ENCODE measurements around the gene FAM120B.

GRCh38 chr6:170286934-170287265 is 19.7 kb upstream of the FAM120B start:
- TF ChIP-seq, protein P1, sequence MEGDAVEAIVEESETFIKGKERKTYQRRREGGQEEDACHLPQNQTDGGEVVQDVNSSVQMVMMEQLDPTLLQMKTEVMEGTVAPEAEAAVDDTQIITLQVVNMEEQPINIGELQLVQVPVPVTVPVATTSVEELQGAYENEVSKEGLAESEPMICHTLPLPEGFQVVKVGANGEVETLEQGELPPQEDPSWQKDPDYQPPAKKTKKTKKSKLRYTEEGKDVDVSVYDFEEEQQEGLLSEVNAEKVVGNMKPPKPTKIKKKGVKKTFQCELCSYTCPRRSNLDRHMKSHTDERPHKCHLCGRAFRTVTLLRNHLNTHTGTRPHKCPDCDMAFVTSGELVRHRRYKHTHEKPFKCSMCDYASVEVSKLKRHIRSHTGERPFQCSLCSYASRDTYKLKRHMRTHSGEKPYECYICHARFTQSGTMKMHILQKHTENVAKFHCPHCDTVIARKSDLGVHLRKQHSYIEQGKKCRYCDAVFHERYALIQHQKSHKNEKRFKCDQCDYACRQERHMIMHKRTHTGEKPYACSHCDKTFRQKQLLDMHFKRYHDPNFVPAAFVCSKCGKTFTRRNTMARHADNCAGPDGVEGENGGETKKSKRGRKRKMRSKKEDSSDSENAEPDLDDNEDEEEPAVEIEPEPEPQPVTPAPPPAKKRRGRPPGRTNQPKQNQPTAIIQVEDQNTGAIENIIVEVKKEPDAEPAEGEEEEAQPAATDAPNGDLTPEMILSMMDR (IDR thresholded peaks at IDR 0.05; ENCODE audit: low read depth, low read length, poor library complexity, severe bottlenecking) = no peak
- TF ChIP-seq EZH2phosphoT487 (IDR thresholded peaks at IDR 0.05; ENCODE audit: borderline replicate concordance, low read length) = no peak
